ENCODE results near the gene PARD3.

Gene PARD3

GRCh38 chr10:34139559-34139958, 675.5 kb downstream of the PARD3 start:
- DNase-seq, result no peak

GRCh38 chr10:34137955-34138354, 677.1 kb downstream of the PARD3 start:
- no peak for DNase-seq

GRCh38 chr10:34137201-34137600, 677.9 kb downstream of the PARD3 start:
- DNase-seq, result no peak

- DNase-seq, result no peak
Measured at GRCh38 chr10:34135515-34135914, 679.6 kb downstream of the PARD3 start.

GRCh38 chr10:34134602-34135001, 680.5 kb downstream of the PARD3 start:
- DNase-seq, result no peak

- no peak for DNase-seq
Measured at GRCh38 chr10:34133406-34133805, 681.7 kb downstream of the PARD3 start.

GRCh38 chr10:34131152-34131551, 683.9 kb downstream of the PARD3 start:
- DNase-seq, result no peak

- DNase-seq, result no peak
Measured at GRCh38 chr10:34127676-34128075, 687.4 kb downstream of the PARD3 start.

- no peak for DNase-seq
Measured at GRCh38 chr10:34126371-34127151, 688.5 kb downstream of the PARD3 start.

GRCh38 chr10:34125702-34126101, 689.4 kb downstream of the PARD3 start:
- DNase-seq, result no peak

GRCh38 chr10:34124522-34125035, 690.5 kb downstream of the PARD3 start:
- no peak for DNase-seq

- no peak for DNase-seq
Measured at GRCh38 chr10:34121781-34122622, 693.1 kb downstream of the PARD3 start.

GRCh38 chr10:34121125-34121753, 693.9 kb downstream of the PARD3 start:
- DNase-seq, result no peak

- DNase-seq, result no peak
Measured at GRCh38 chr10:34119456-34119855, 695.6 kb downstream of the PARD3 start.

- DNase-seq, result no peak
Measured at GRCh38 chr10:34116681-34117271, 698.3 kb downstream of the PARD3 start.

- no peak for DNase-seq
Measured at GRCh38 chr10:34116220-34116641, 698.9 kb downstream of the PARD3 start.

GRCh38 chr10:34114914-34115313, 700.2 kb downstream of the PARD3 start:
- no peak for DNase-seq

GRCh38 chr10:34113504-34114225, 701.4 kb downstream of the PARD3 start:
- DNase-seq, result peak; percentile 36

GRCh38 chr10:34112171-34112782, 702.8 kb downstream of the PARD3 start:
- no peak for DNase-seq

GRCh38 chr10:34111179-34111578, 703.9 kb downstream of the PARD3 start:
- no peak for DNase-seq

- no peak for DNase-seq
Measured at GRCh38 chr10:34109952-34110702, 705.0 kb downstream of the PARD3 start.
